Ramos (cell line): Measurements from ENCODE around the gene NUP210L.
"Not testable (repeated sequence)": the region's sequence is repeated elsewhere in the genome, so short reads cannot be mapped to it uniquely, and the experiment has no call there.

Experiments
- in situ Hi-C: fragments of 300-500 bp; cut with MboI; formaldehyde crosslinking; loops from one replicate; pipeline ENCODE4 v1.14.3; 2022; ENCODE audit warnings: low sequenced_read_pairs; ENCODE audit not compliant: unreplicated experiment

NUP210L gene

DNA sequence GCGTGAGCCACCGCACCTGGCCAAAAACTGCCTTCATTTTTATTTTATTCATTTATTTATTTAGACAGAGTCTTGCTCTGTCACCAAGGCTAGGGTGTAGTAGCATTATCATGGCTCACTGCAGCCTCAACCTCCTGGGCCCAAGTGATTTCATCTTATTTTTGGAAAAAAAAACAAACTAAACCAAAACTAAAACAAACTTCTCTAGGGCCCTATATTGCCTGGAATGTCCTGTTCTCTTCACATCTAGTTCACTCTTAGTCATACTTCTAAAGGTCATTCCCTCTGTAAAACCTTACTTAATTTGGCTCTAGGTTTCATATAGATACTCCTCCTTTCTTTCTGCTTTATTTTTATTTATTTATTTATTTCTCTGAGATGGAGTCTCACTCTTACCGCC is 148.7 kb downstream of the NUP210L start:
- in situ Hi-C loops = no loop called here

- in situ Hi-C loops = no loop called here
Observed at GRCh38 chr1:154000420-154000819, 154.5 kb downstream of the NUP210L start.

DNA sequence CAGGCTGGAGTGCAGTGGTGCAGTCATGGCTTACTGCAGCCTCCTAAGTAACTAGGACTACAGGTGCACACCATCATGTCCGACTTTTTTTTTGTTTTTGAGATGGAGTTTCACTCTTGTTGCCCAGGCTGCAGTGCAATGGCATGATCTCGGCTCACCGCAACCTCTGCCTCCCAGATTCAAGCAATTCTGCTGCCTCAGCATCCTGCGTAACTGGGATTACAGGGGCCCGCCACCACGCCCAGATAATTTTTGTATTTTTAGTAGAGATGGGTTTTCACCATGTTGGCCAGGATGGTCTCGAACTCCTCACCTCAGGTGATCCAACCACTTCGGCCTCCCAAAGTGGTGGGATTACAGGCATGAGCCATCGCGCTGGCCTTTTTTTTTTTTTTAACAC is 158.0 kb downstream of the NUP210L start:
- in situ Hi-C loops = not testable (repeated sequence)

DNA sequence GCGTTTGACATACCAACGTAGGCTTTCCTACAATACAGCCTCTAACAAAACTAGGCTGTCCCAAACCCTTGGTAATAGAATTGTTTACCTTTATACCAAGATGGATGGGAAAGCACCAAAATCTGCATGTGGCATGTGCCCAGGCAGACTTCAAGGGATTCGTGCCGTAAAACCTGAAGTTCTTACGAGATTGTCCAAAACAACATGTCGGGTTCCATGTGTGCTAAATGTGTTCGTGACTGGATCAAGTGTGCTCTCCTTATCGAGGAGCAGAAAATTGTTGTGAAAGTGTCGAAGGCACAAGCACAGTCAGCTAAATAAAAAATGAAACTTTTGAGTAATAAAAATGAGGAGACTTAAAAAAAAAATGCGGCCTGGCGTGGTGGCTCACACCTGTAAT is 159.2 kb downstream of the NUP210L start:
- in situ Hi-C loops = no loop called here

DNA sequence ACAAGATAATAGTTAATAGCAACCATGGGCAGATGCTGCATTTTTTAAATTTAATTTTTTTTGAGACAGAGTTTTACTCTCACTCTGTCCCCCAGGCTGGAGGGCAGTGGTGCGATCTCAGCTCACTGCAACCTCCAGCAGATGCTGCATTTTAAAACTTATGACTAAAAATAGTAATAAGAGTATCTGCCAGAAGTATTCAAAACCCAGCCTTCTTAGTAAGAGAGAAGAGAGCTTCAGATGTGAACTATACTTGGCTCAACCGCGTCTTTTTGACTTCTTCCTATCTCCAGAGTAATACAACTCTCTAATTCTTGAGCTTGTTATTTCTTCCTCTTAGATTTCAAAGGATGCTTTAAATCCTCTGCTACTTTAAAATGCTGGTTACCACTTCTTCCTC is 159.7 kb downstream of the NUP210L start:
- in situ Hi-C loops = no loop called here

DNA sequence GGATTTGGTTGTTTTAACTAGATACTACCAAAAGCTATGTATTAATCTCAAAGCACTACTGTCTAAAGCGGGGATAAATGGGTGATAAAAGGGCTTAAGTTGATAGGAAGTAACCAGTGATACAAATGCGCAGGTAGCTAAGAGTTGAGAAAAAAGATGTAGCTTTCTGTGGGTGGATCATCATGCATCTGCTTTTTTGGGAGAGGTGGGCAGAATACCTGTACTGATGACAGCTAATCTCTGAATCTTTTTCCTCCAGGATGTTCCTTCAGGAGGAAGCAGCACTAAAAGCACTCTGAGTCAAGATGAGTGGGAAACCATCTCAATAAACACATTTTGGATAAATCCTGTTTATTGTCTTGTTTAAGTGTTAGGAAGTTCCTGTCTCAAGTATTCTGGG is 163.1 kb downstream of the NUP210L start:
- in situ Hi-C loops = no loop called here

GRCh38 chr1:153991151-153991630 is 163.7 kb downstream of the NUP210L start:
- in situ Hi-C loops = no loop called here

DNA sequence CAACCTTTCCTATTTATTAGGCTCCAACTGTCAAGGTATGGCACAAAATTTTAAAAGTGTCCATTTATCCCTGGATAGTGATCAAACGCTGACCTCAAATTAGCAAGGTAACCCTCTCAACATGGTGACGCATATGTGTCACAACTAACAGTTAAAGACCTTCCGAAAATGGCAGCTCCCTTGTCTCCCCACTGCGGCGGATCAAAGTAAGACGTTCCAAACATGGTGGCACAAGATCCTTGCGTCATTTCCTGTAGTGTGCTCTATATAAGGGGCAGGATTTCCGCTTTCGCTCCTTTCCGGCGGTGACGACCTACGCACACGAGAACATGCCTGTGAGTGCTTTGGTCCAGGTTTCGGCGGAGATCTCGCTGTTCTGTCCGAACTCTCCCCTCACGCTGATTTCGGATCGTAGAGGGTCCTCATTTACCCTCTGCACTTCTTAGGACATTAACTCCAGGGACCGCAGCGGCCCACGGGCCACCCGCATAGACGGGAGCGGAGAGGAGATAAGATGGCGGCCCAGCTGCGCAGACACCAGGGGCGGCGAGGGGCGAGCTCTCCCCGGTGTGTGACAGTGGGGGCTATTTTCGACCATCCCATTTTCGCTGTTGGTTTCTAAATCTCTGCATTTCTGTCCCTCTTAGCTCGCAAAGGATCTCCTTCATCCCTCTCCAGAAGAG is 164.3 kb downstream of the NUP210L start, which contains the start of gene RPS27:
RPS27 (plus strand) TSS at position 295 of the 683 bp plus-strand sequence; CDS start at position 330, 35 bp downstream.
- in situ Hi-C loops = no loop called here

- in situ Hi-C loops = loop anchor here (5.0 kb wide), 1 partner anchor 310 kb away; the partner anchor contains the start of gene NPR1
Observed at GRCh38 chr1:153987621-153988020, 167.3 kb downstream of the NUP210L start.

DNA sequence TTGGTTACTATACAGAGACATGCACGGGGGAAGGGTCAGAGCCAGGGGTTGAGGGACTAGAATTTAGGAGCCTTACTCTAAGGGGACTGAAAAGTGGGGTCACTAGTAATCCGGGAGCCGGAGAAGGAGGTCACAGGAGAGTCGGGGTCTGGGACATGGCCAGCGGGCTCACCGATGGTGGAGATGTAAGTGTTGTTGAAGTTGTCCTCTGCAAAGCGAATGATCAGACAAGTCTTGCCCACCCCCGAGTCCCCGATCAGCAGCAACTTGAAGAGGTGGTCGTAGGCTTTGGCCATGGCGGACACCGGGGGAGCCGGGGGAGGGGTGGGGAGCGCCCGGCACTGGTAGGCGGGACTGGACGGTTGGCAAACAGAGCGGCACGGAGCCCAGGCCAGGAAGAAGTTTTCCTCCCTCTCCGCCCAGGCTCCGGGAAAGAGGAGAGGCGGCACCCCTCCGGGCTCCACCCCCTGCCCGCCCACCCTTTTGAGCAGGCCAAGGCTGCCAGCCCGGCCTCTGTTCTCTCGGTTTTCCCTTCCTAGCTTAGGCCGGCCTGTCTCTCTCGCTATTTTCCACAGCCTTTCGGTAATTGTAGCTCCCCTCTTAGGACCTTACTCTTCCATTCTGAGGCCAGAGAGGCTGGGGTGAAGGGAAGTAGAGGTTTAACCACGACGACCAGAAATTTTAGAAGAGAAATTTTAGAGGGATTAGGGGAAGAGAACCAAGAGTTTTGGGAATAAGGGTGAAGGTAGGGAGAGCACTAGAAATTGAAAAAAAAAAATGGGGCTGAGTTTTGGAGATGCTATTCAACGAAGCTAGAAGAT is 168.7 kb downstream of the NUP210L start, which contains the start of gene RAB13:
RAB13 (minus strand) TSS at position 399 of the 821 bp plus-strand sequence; CDS start at position 296, 103 bp downstream.
- in situ Hi-C loops = loop anchor here (5.0 kb wide), 1 partner anchor 309 kb away; the partner anchor contains the start of gene NPR1

- in situ Hi-C loops = loop anchor here (5.0 kb wide), 1 partner anchor 308 kb away; the partner anchor contains the start of gene NPR1
Observed at GRCh38 chr1:153985341-153985912, 169.4 kb downstream of the NUP210L start.

DNA sequence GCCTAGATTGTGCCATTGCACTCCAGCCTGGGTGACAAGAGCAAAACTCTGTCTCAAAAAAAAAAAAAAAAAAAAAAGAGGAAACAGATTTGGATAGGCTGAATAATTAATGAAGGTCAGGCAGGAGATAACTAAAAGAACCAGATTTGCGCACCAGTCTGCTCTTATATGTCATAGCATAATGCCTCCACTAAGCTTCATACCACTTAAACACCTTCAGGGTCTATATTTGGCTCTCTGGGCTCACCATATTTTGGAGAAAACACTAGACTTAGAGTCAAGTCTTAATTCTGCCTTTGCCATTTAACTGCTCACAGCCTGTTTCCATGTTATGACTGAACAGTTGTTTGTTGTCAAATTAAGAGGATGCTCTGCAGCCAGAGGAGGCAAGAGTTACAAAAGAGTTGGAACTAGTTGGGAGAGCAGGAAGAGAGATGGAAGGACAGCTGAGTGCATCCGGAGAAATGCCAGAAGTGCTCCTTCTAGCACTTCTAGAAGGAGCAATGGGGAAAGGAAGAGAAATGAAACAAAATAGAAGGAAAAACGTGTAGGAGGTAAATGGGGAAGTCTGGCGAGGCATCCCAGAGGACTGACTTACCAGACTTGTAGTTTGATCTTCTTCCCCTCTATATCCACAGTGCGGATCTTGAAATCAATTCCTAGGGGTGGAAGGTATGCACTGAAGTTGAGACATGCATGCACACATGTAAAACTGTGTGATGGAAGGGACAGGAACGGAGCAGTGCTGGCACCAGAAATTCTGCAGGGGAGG is 170.6 kb downstream of the NUP210L start:
- in situ Hi-C loops = no loop called here

GRCh38 chr1:153981735-153982134 is 173.1 kb downstream of the NUP210L start:
- in situ Hi-C loops = not testable (repeated sequence)

DNA sequence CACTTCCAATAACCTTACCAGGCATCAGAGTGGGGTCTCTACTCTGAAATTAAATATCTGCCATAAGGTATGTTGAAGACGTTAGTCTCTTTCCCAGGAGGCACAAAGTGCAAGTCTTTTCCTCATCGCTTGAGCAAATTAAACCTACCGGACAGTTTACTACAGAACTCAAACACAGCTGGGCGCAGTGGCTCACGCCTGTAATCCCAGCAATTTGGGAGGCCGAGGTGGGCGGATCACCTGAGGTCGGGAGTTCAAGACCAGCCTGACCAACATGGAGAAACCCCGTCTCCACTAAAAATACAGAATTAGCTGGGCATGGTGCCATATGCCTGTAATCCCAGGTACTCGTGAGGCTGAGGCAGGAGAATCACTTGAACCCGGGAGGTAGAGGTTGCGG is 175.8 kb downstream of the NUP210L start:
- in situ Hi-C loops = loop anchor here (5.0 kb wide), 1 partner anchor 182 kb away; no protein-coding TSS in a partner anchor

GRCh38 chr1:153978274-153978909 is 176.5 kb downstream of the NUP210L start:
- in situ Hi-C loops = loop anchor here (5.0 kb wide), 1 partner anchor 181 kb away; no protein-coding TSS in a partner anchor

GRCh38 chr1:153977250-153978240 is 177.3 kb downstream of the NUP210L start, which contains the start of gene JTB:
JTB (minus strand) TSS chr1:153977674; CDS start chr1:153977252, 422 bp downstream.
- in situ Hi-C loops = loop anchor here (5.0 kb wide), 1 partner anchor 180 kb away; no protein-coding TSS in a partner anchor

DNA sequence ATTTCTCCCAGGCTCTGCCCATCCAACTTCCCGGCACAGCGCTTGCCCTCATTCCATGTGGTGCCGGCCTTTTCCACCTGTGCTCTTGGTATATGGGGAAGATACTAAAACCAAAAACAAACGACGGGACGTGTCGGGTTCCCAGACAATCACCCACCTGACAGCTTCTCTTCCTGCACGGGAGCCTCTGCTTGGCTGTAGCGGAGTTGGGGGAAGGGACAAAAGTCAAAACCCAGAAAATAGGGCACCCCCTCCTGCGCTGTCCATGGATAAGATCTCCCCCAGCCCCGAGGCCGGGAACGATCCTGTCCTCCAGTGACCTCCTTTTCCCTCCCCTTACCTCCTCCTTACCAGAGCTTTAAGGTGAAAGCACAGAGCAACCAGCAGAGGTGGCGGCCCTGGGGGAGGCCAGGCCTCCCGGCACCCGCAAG is 178.0 kb downstream of the NUP210L start:
- in situ Hi-C loops = loop anchor here (5.0 kb wide), 1 partner anchor 180 kb away; no protein-coding TSS in a partner anchor

- in situ Hi-C loops = no loop called here
Observed at GRCh38 chr1:153973525-153973924, 181.3 kb downstream of the NUP210L start.
